Thyroid gland (tissue), 4 donors: ENCODE data around the gene DDRGK1. TPM values are rescaled to one million over a fixed set of nuclear protein-coding genes. Genes with fewer than 3 reads are reported as not detected.

ENCODE experiments used
- DNase-seq, 2 donors: peaks; one replicate each; pipeline ENCODE4 v3.0.0-alpha.2; 2019
- H3K27ac ChIP-seq, 3 donors: fragments of 200-600 bp; sonication (generic); 1 replicate in 2 of 3; 2 replicates in 1 of 3; pipeline ENCODE4 v1.5.1; 2016 to 2019; ENCODE audit warnings: mild to moderate bottlenecking in 1 of 3, moderate library complexity in 1 of 3
- H3K27me3 ChIP-seq: fragments of 200-600 bp; sonication (generic); one replicate; pipeline ENCODE4 v1.5.1; 2019
- H3K36me3 ChIP-seq, 2 donors: fragments of 200-600 bp; sonication (generic); one replicate each; pipeline ENCODE4 v1.5.1; 2016 to 2019
- H3K4me1 ChIP-seq, 2 donors: fragments of 200-600 bp; sonication (generic); one replicate each; pipeline ENCODE4 v1.5.1; 2017 to 2019
- H3K4me3 ChIP-seq, 3 donors: fragments of 200-600 bp; sonication (generic); replicated peaks in 1 of 3; 1 replicate in 2 of 3; 2 replicates in 1 of 3; pipeline ENCODE4 v1.5.1; 2016; ENCODE audit warnings: mild to moderate bottlenecking in 1 of 3
- H3K9me3 ChIP-seq: fragments of 200-600 bp; sonication (generic); one replicate; pipeline ENCODE4 v1.5.1; 2017
- CTCF ChIP-seq, 6 experiments: fragments of 200-600 bp in 3 of 6; fragments of 450-650 bp in 3 of 6; sonication (generic) in 3 of 6; IDR thresholded peaks; one replicate each; pipeline ENCODE4 v1.5.1; 2016 to 2019; ENCODE audit warnings: antibody characterized with exemption in 6 of 6, mild to moderate bottlenecking in 2 of 6, inconsistent platforms in 1 of 6, moderate library complexity in 1 of 6
- POLR2A ChIP-seq, 2 donors: fragments of 450-650 bp; IDR thresholded peaks; one replicate each; pipeline ENCODE4 v1.6.1; 2017; ENCODE audit warnings: antibody characterized with exemption in 2 of 2, mild to moderate bottlenecking in 2 of 2, moderate library complexity in 1 of 2
- WGBS, 2 donors: methylation state at CpG; one replicate each; pipeline ENCODE4 v1.1.5; 2017; 5-methylcytosine and 5-hydroxymethylcytosine counted together
- intact Hi-C: fragments of 100-400 bp; cut with DNase I; formaldehyde crosslinking; loops from one replicate; pipeline ENCODE4 v1.15.1; 2023
- total RNA-seq, 4 donors: library from RNA; depleted of rRNA; stranded (reverse); fragments of >200 nt; gene quantifications; one replicate each; pipeline ENCODE4 v1.2.3, GENCODE V29; 2016

The DDRGK1 gene
- total RNA-seq, 4 donors from 2014 or later = 95.5 to 136 (median 126) TPM

- Histone ChIP-seq H3K9me3 (no peaks in the 10 kb centered on the region), H3K27ac (peak overlapping the region; percentile 12 to 80 (median 68)), H3K27me3 (no peaks in the 10 kb centered on the region), H3K4me3 (no peak overlapping the region), H3K36me3 (no peaks in the 10 kb centered on the region), H3K4me1 (peaks cover 26 to 32% of the 10 kb centered on the region in 2 donors)
- no peak for TF ChIP-seq POLR2A (IDR thresholded peaks at IDR 0.05)
- TF ChIP-seq CTCF (IDR thresholded peaks at IDR 0.05) = no peak
- WGBS, 2 donors = 100% methylated on average over 1 of the region's 1 CpG; no CpG with 5 or more reads in 1 of the 2 donors
- DNase-seq = no peak
- intact Hi-C loops = no loop called here
Observed at GRCh38 chr20:3244613-3245012, 40.1 kb upstream of the DDRGK1 start.

GRCh38 chr20:3243718-3244358 is 39.4 kb upstream of the DDRGK1 start:
- H3K27me3 ChIP-seq = no peaks in the 10 kb centered on the region
- H3K4me3 ChIP-seq = no peak overlapping the region

GRCh38 chr20:3242172-3242692 is 37.8 kb upstream of the DDRGK1 start:
- no peaks in the 10 kb centered on the region for H3K9me3 ChIP-seq
- no peak overlapping the region for H3K27ac ChIP-seq
- 73 to 79% methylated on average over 6 of the region's 6 CpGs for WGBS, 2 donors
- TF ChIP-seq CTCF (IDR thresholded peaks at IDR 0.05) (no peak), POLR2A (IDR thresholded peaks at IDR 0.05) (no peak)
- no peaks in the 10 kb centered on the region for H3K27me3 ChIP-seq
- intact Hi-C loops = no loop called here
- H3K36me3 ChIP-seq = no peaks in the 10 kb centered on the region
- no peak overlapping the region for H3K4me3 ChIP-seq
- H3K4me1 ChIP-seq = peaks cover 26 to 37% of the 10 kb centered on the region in 2 donors
- DNase-seq = no peak

More at GRCh38 chr20:3243718-3244358, 39.4 kb upstream of the DDRGK1 start:
- 84 to 85% methylated on average over 11 of the region's 11 CpGs for WGBS, 2 donors
- intact Hi-C loops = no loop called here
- Histone ChIP-seq H3K36me3 (no peaks in the 10 kb centered on the region), H3K4me1 (peaks cover 24 to 32% of the 10 kb centered on the region in 2 donors), H3K27ac (peak overlapping the region in 2 of 3 donors; percentile 12 to 68), H3K9me3 (no peaks in the 10 kb centered on the region)
- TF ChIP-seq CTCF (IDR thresholded peaks at IDR 0.05) = no peak
- no peak for TF ChIP-seq POLR2A (IDR thresholded peaks at IDR 0.05)
- no peak for DNase-seq

GRCh38 chr20:3240776-3241363 is 36.4 kb upstream of the DDRGK1 start:
- Histone ChIP-seq H3K9me3 (no peaks in the 10 kb centered on the region), H3K4me1 (peaks cover 26 to 50% of the 10 kb centered on the region in 2 donors), H3K27me3 (no peaks in the 10 kb centered on the region), H3K27ac (peak overlapping the region in 1 of 3 donors; percentile 81), H3K36me3 (no peaks in the 10 kb centered on the region), H3K4me3 (peak overlapping the region in 1 of 3 donors; percentile 80)
- TF ChIP-seq POLR2A (IDR thresholded peaks at IDR 0.05) = no peak
- no peak for TF ChIP-seq CTCF (IDR thresholded peaks at IDR 0.05)
- intact Hi-C loops = no loop called here
- DNase-seq = no peak
- WGBS, 2 donors = 92% methylated on average over 15 of the region's 15 CpGs
